ENCODE measurements around the gene FAM83F. TPM values are rescaled to one million over a fixed set of nuclear protein-coding genes. Genes with fewer than 3 reads are reported as not detected.
A peak's percentile ranks its signal among the peaks of the same experiment; 100 is the strongest.

Gene FAM83F
- polyA plus RNA-seq, 4 donors: 8.5 to 19.9 (median 14.0) TPM

DNA sequence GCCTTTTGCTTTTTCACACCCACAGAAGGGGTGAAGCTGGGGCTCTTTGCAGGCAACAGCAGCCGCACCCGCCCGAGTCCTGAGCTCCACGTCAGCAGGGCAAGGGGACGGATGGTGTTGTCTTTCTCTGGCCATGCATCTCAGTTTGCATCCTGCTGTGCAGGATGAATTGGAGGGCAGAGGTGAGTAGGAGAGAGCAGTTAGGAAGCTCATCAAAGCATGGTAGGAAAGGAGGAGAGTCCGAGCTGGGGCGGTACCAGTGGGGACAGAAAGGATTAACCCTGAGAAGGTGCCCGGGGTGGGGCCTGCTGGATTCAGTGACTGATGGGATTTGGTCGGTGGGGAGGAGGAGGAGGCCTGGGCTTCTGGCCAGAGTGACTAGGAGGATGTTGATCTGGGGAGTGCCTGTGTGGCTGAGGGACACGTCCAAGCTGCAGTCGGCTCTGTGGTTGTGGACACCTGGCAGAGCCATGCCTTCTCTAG is 14.6 kb downstream of the FAM83F start:
- Histone ChIP-seq H3K27me3 (ENCODE audit: control insufficient read depth in 3 of 3, insufficient read depth in 3 of 3, low read length in 3 of 3) (peaks cover 0 to 2% (median 0%) of the 10 kb centered on the region in 3 donors), H3K4me3 (ENCODE audit: low read depth in 1 of 3, low read length in 3 of 3) (no peak overlapping the region), H3K36me3 (ENCODE audit: control insufficient read depth in 3 of 3, insufficient read depth in 2 of 3, low read depth in 1 of 3, low read length in 3 of 3) (peaks cover 0 to 48% (median 0%) of the 10 kb centered on the region in 3 donors), H3K9me3 (ENCODE audit: control insufficient read depth in 2 of 2, insufficient read depth in 1 of 2, low read depth in 1 of 2, low read length in 1 of 2) (no peaks in the 10 kb centered on the region), H3K27ac (ENCODE audit: low read depth in 1 of 3, low read length in 2 of 3) (no peak overlapping the region), H3K4me1 (ENCODE audit: control insufficient read depth in 3 of 3, insufficient read depth in 2 of 3, low read depth in 1 of 3, low read length in 2 of 3) (peaks cover 0 to 25% (median 6%) of the 10 kb centered on the region in 3 donors)
- FAIRE-seq: no peak
- DNase-seq: peak in 1 of 2 donors; percentile 39
- WGBS, 3 donors: 19 to 30% (median 28%) methylated on average over 11 of the region's 11 CpGs

DNA sequence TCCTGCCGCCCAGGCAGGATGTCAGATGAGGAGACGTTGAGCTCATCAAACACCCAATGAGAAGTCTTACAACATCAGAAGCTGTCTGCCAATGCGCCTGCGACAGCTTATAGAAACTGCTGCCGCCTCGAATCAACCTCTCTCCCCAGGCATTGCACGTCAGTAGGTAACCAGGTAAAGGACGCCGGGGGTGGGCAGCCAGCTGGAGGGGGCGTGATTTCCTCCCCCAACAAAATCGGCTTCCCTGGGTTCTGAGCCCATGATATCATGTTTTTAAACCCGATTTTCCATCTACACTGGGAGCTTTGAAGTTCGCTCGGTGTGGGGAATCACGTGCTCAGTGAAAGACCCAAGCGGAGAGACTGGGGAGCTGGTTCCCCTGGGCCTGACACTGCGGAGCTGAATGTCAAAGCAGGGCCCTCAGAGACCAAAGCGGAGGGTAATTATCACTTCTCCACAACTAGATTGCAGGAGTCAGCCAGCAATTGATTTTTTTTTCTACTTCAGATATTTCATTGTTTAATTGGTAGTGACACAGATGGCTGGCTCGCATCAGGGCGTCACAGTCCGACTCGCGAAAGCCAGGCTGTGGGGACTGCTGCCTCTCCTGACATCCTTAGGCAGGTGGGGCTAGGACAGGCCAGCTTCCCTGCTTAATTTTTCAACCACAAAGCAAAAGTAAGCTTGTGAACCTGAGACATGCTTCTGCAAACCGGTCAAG is 15.4 kb downstream of the FAM83F start:
- FAIRE-seq (no peak), DNase-seq (no peak)
- no peak overlapping the region for H3K4me3 ChIP-seq (ENCODE audit: low read depth in 1 of 3, low read length in 3 of 3)
- peaks cover 0 to 31% (median 8%) of the 10 kb centered on the region in 3 donors for H3K4me1 ChIP-seq (ENCODE audit: control insufficient read depth in 3 of 3, insufficient read depth in 2 of 3, low read depth in 1 of 3, low read length in 2 of 3)
- H3K27ac ChIP-seq (ENCODE audit: low read depth in 1 of 3, low read length in 2 of 3): no peak overlapping the region
- no peaks in the 10 kb centered on the region for H3K9me3 ChIP-seq (ENCODE audit: control insufficient read depth in 2 of 2, insufficient read depth in 1 of 2, low read depth in 1 of 2, low read length in 1 of 2)
- H3K36me3 ChIP-seq (ENCODE audit: control insufficient read depth in 3 of 3, insufficient read depth in 2 of 3, low read depth in 1 of 3, low read length in 3 of 3): peaks cover 0 to 42% (median 0%) of the 10 kb centered on the region in 3 donors
- WGBS, 3 donors: 54 to 72% (median 61%) methylated on average over 24 of the region's 24 CpGs
- peaks cover 0 to 2% (median 0%) of the 10 kb centered on the region in 3 donors for H3K27me3 ChIP-seq (ENCODE audit: control insufficient read depth in 3 of 3, insufficient read depth in 3 of 3, low read length in 3 of 3)

DNA sequence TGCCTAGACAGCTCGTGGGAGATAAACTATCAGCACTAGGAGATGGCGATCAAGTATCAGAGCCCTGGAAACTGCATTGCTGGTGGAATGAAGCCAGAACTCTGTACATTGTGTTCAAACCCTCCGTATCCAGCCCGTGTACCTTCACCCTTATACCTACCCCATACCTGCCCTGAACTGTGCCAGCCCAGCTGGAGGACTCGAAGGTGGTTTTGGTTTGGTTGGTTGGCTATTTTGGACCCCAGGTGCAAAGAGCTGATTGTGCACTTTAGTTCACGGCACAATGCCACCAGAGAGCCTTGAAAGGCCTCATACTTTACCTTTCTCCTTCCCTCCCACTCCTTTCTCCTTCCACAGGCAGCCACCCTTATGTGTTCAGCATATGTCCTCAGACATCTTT is 16.0 kb downstream of the FAM83F start:
- 21 to 72% (median 36%) methylated on average over 6 of the region's 6 CpGs for WGBS, 3 donors
- H3K4me3 ChIP-seq (ENCODE audit: low read depth in 1 of 3, low read length in 3 of 3): no peak overlapping the region
- H3K4me1 ChIP-seq (ENCODE audit: control insufficient read depth in 3 of 3, insufficient read depth in 2 of 3, low read depth in 1 of 3, low read length in 2 of 3): peaks cover 0 to 38% (median 13%) of the 10 kb centered on the region in 3 donors
- no peak overlapping the region for H3K27ac ChIP-seq (ENCODE audit: low read depth in 1 of 3, low read length in 2 of 3)
- H3K9me3 ChIP-seq (ENCODE audit: control insufficient read depth in 2 of 2, insufficient read depth in 1 of 2, low read depth in 1 of 2, low read length in 1 of 2): no peaks in the 10 kb centered on the region
- peaks cover 0 to 2% (median 0%) of the 10 kb centered on the region in 3 donors for H3K27me3 ChIP-seq (ENCODE audit: control insufficient read depth in 3 of 3, insufficient read depth in 3 of 3, low read length in 3 of 3)
- H3K36me3 ChIP-seq (ENCODE audit: control insufficient read depth in 3 of 3, insufficient read depth in 2 of 3, low read depth in 1 of 3, low read length in 3 of 3): peaks cover 0 to 37% (median 0%) of the 10 kb centered on the region in 3 donors
- FAIRE-seq (no peak), DNase-seq (peak in 1 of 2 donors; percentile 69)

DNA sequence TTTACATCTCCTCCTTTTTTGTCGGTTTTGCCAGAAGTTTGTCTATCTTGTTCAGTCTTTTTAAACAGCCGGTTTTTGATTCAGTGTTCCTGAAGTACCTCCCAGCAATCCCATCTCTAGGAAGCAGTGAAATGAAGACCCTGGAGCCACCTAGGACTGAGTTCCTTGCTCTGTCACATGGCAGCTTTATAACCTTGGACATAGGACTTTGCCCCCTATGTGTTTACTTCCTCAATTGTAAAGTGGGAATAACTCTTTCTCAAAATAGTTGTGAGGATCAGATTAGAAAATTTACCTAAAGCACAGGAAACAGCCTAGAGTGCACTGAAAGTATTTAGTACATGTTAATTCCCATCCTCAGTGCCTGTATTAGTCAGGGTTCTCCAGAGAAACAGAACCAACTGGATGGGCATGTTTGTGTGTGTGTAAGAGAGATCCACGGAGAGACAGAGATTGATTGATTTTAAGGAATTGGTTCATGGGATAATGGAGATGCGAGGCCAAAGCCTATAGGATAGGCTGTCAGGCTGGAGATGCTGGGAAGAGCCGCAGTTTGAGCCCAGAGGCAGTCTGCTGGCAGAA is 20.0 kb downstream of the FAM83F start:
- peaks cover 0 to 28% (median 0%) of the 10 kb centered on the region in 3 donors for H3K36me3 ChIP-seq (ENCODE audit: control insufficient read depth in 3 of 3, insufficient read depth in 2 of 3, low read depth in 1 of 3, low read length in 3 of 3)
- 49 to 61% (median 57%) methylated on average over 5 of the region's 5 CpGs for WGBS, 3 donors
- FAIRE-seq (no peak), DNase-seq (peak; percentile 85 to 91)
- no peaks in the 10 kb centered on the region for H3K9me3 ChIP-seq (ENCODE audit: control insufficient read depth in 2 of 2, insufficient read depth in 1 of 2, low read depth in 1 of 2, low read length in 1 of 2)
- H3K4me3 ChIP-seq (ENCODE audit: low read depth in 1 of 3, low read length in 3 of 3): no peak overlapping the region
- peaks cover 0 to 43% (median 9%) of the 10 kb centered on the region in 3 donors for H3K4me1 ChIP-seq (ENCODE audit: control insufficient read depth in 3 of 3, insufficient read depth in 2 of 3, low read depth in 1 of 3, low read length in 2 of 3)
- peak overlapping the region in 1 of 3 donors; percentile 76 for H3K27ac ChIP-seq (ENCODE audit: low read depth in 1 of 3, low read length in 2 of 3)
- peaks cover 0 to 1% (median 0%) of the 10 kb centered on the region in 3 donors for H3K27me3 ChIP-seq (ENCODE audit: control insufficient read depth in 3 of 3, insufficient read depth in 3 of 3, low read length in 3 of 3)

DNA sequence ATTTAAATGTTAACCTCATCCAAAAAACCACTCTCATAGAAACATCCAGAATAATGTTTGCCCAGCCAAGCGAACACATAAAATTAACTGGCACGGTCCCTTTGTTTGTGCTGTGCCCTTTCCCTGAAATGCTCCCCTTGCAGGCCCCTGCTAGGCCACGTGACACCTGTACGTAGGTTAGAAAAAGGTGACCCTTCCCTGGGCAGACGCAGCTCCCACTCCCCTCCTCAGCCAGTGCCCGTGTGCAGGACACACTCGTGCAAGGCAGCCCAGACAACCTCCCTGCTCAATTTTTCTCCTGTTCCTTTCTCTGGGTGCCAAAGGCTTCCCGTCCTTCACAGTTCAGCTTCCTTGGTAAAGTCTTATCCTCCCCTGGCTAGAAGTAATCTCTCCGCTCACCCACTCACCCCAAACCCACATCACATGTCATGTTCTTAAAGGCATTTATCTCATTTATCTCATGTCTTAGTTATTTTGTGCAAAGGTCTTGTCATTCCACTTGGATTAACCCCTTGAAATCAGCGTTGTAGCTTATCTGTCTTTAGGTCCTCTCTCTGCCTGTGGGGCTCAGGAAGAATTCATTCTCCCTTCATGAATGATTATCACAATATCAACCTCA is 20.7 kb downstream of the FAM83F start:
- DNase-seq: peak in 1 of 2 donors; percentile 54
- H3K27ac ChIP-seq (ENCODE audit: low read depth in 1 of 3, low read length in 2 of 3): peak overlapping the region in 1 of 3 donors; percentile 76
- WGBS, 3 donors: 70 to 72% (median 71%) methylated on average over 10 of the region's 10 CpGs
- peaks cover 0 to 37% (median 7%) of the 10 kb centered on the region in 3 donors for H3K4me1 ChIP-seq (ENCODE audit: control insufficient read depth in 3 of 3, insufficient read depth in 2 of 3, low read depth in 1 of 3, low read length in 2 of 3)
- peaks cover 0 to 28% (median 0%) of the 10 kb centered on the region in 3 donors for H3K36me3 ChIP-seq (ENCODE audit: control insufficient read depth in 3 of 3, insufficient read depth in 2 of 3, low read depth in 1 of 3, low read length in 3 of 3)
- no peak for FAIRE-seq
- H3K4me3 ChIP-seq (ENCODE audit: low read depth in 1 of 3, low read length in 3 of 3): no peak overlapping the region
- H3K9me3 ChIP-seq (ENCODE audit: control insufficient read depth in 2 of 2, insufficient read depth in 1 of 2, low read depth in 1 of 2, low read length in 1 of 2): no peaks in the 10 kb centered on the region
- no peaks in the 10 kb centered on the region for H3K27me3 ChIP-seq (ENCODE audit: control insufficient read depth in 3 of 3, insufficient read depth in 3 of 3, low read length in 3 of 3)

DNA sequence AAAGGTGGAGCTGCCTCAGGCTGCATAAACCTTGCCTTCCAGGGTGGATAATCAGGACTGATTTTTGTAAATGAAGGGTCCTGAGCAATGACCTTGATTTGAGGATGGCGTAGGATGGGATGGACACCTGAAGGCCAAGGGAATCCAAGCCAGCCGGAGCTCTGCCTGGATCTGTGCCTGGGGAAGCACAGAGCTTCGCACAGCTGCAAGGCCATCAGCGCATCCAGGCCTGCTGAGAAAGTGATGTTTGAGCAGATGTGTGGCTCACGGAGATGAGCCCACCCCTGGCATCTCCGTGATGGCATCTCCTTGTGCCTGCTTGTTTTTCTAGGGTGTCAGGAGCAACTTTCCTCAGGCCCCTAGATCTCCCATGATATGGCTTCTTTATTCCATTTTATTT is 23.3 kb downstream of the FAM83F start:
- 94 to 95% (median 95%) methylated on average over 6 of the region's 6 CpGs for WGBS, 3 donors
- Histone ChIP-seq H3K4me3 (ENCODE audit: low read depth in 1 of 3, low read length in 3 of 3) (no peak overlapping the region), H3K9me3 (ENCODE audit: control insufficient read depth in 2 of 2, insufficient read depth in 1 of 2, low read depth in 1 of 2, low read length in 1 of 2) (no peaks in the 10 kb centered on the region), H3K27me3 (ENCODE audit: control insufficient read depth in 3 of 3, insufficient read depth in 3 of 3, low read length in 3 of 3) (no peaks in the 10 kb centered on the region), H3K4me1 (ENCODE audit: control insufficient read depth in 3 of 3, insufficient read depth in 2 of 3, low read depth in 1 of 3, low read length in 2 of 3) (peaks cover 0 to 25% (median 7%) of the 10 kb centered on the region in 3 donors), H3K27ac (ENCODE audit: low read depth in 1 of 3, low read length in 2 of 3) (no peak overlapping the region), H3K36me3 (ENCODE audit: control insufficient read depth in 3 of 3, insufficient read depth in 2 of 3, low read depth in 1 of 3, low read length in 3 of 3) (peaks cover 0 to 50% (median 4%) of the 10 kb centered on the region in 3 donors)
- no peak for DNase-seq
- no peak for FAIRE-seq

DNA sequence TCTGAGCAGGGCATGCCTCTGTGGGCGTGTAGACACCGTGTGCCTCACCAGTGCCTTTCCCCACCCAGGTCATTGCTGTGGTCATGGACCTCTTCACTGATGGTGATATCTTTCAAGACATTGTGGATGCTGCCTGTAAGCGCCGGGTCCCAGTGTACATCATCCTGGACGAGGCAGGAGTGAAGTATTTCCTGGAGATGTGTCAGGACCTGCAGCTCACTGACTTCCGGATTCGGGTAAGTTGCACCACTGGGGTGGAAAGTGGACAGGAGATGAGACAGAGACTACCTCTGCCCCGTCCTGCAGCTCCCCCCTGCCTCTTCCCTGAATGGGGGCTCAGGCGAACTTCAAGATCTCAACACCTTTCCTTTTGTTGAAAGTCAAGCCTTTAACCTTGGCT is 24.3 kb downstream of the FAM83F start:
- no peak for DNase-seq
- no peaks in the 10 kb centered on the region for H3K27me3 ChIP-seq (ENCODE audit: control insufficient read depth in 3 of 3, insufficient read depth in 3 of 3, low read length in 3 of 3)
- no peaks in the 10 kb centered on the region for H3K9me3 ChIP-seq (ENCODE audit: control insufficient read depth in 2 of 2, insufficient read depth in 1 of 2, low read depth in 1 of 2, low read length in 1 of 2)
- peaks cover 0 to 61% (median 4%) of the 10 kb centered on the region in 3 donors for H3K36me3 ChIP-seq (ENCODE audit: control insufficient read depth in 3 of 3, insufficient read depth in 2 of 3, low read depth in 1 of 3, low read length in 3 of 3)
- H3K4me1 ChIP-seq (ENCODE audit: control insufficient read depth in 3 of 3, insufficient read depth in 2 of 3, low read depth in 1 of 3, low read length in 2 of 3): peaks cover 0 to 25% (median 7%) of the 10 kb centered on the region in 3 donors
- no peak for FAIRE-seq
- 89 to 96% (median 91%) methylated on average over 9 of the region's 9 CpGs for WGBS, 3 donors
- H3K4me3 ChIP-seq (ENCODE audit: low read depth in 1 of 3, low read length in 3 of 3): no peak overlapping the region
- no peak overlapping the region for H3K27ac ChIP-seq (ENCODE audit: low read depth in 1 of 3, low read length in 2 of 3)

DNA sequence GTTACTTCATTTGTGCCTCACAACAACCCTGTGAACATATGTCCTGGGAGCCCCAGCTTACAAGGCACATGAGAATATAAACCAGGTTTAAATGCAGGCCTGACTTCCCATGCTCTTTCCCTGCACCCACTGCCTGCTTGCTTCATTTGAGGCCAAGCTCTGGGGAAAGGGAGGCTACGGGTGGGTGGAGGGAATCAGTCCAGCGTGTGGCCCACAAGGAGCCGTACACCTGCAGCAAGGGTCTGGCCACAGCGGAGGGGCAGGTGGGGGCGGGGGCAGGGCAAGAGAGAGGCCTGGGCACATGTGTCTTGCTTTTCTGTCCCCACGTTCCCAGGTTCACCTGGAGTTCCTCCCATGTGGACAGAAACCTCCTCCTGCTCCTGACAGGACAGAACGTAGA is 26.2 kb downstream of the FAM83F start:
- Histone ChIP-seq H3K4me1 (ENCODE audit: control insufficient read depth in 3 of 3, insufficient read depth in 2 of 3, low read depth in 1 of 3, low read length in 2 of 3) (peaks cover 0 to 13% (median 0%) of the 10 kb centered on the region in 3 donors), H3K9me3 (ENCODE audit: control insufficient read depth in 2 of 2, insufficient read depth in 1 of 2, low read depth in 1 of 2, low read length in 1 of 2) (no peaks in the 10 kb centered on the region), H3K27ac (ENCODE audit: low read depth in 1 of 3, low read length in 2 of 3) (no peak overlapping the region), H3K36me3 (ENCODE audit: control insufficient read depth in 3 of 3, insufficient read depth in 2 of 3, low read depth in 1 of 3, low read length in 3 of 3) (peaks cover 0 to 74% (median 6%) of the 10 kb centered on the region in 3 donors), H3K27me3 (ENCODE audit: control insufficient read depth in 3 of 3, insufficient read depth in 3 of 3, low read length in 3 of 3) (no peaks in the 10 kb centered on the region), H3K4me3 (ENCODE audit: low read depth in 1 of 3, low read length in 3 of 3) (no peak overlapping the region)
- no peak for DNase-seq
- WGBS, 3 donors: 90 to 94% (median 94%) methylated on average over 7 of the region's 7 CpGs
- no peak for FAIRE-seq

All from small intestine (tissue), 7 donors.